ENCODE measurements around the gene SH3GLB2.
A peak's percentile ranks its signal among the peaks of the same experiment; 100 is the strongest.
"Not testable (repeated sequence)": the region's sequence is repeated elsewhere in the genome, so short reads cannot be mapped to it uniquely, and the experiment has no call there.

The SH3GLB2 gene

DNA sequence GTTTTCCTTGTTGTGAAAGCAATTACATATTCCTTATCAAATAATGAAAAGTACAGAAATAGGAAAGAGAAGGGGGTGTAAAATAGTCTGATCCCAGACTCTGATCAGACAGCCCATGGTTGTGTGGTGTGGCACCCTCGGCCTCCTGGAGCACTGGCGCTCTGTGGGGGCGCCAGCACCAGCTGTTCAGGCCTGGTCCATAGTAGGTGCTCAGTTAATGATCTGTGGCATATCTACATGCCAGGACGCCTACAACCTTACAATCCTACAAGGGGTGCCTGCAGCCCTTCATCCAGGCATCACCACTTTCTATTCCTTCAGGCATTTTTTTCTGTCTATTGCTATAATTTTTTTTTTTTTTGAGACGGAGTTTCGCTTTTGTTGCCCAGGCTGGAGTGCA is 24.9 kb upstream of the SH3GLB2 start:
- no peak for DNase-seq (ENCODE audit: low read depth)

DNA sequence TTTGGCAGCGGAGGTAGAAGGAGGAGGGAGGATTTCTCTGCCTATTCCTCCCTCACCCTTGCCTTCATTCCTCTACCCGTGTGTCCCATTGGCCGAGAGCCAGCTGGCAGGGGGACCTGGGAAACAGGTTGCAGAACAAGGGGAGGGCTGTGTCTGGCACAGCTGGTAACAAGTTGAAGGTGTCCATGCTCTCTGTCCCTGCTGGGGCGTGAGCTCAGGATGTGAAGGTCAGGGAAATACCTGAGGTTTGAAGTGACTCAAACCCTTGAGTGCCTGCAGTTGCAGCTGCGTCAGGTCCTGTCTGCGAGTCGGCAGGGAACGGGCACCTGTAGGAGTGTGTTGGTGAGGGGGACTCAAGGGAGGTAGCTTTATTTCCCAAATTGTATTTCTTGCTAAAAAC is 24.5 kb upstream of the SH3GLB2 start:
- no peak for DNase-seq (ENCODE audit: low read depth)

DNA sequence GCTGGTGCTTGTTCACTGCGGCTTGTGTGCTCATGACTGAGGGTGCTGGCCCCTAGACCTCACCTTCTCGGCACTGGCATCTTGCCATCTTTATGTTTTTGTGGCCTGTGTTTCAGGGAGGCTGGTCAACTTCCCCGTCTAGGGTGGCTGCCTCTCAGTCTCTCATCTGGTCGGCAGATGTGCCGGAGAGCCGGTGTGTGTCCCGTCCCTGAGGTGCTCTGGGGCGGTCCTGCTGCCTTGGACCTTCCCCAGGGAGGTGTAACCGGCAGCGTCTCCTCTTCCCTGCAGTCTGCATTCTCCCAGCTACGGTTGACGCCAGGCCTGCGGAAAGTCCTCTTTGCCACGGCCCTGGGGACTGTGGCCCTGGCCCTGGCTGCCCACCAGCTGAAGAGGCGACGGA is 13.9 kb upstream of the SH3GLB2 start:
- DNase-seq (ENCODE audit: low read depth), result no peak

DNA sequence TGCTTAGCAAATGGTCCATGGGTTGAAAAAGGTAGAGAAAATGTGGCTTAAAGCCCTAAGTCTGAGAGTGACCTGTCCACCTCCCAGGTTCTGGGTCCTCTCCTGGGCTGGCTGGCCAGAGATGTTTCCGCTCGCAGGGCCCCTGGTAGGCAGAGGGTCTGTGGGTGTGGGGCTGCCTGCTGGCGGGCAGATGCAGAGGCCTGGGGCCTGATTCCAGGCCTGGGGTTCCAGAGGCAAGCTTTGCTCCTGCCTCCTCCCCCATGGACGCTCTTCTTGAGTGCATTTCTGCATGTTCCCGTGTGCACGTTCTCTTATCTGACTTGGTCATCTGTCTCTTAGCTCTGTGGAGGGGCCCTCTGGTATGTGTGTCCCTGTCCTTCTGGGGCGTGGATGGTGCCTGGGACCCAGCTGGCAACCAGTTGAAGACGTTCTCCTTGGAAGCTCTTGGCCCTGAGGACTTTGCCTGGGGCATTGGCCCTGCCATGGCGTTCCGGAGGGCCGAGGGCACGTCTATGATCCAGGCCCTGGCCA is 12.0 kb upstream of the SH3GLB2 start:
- no peak for DNase-seq (ENCODE audit: low read depth)

DNA sequence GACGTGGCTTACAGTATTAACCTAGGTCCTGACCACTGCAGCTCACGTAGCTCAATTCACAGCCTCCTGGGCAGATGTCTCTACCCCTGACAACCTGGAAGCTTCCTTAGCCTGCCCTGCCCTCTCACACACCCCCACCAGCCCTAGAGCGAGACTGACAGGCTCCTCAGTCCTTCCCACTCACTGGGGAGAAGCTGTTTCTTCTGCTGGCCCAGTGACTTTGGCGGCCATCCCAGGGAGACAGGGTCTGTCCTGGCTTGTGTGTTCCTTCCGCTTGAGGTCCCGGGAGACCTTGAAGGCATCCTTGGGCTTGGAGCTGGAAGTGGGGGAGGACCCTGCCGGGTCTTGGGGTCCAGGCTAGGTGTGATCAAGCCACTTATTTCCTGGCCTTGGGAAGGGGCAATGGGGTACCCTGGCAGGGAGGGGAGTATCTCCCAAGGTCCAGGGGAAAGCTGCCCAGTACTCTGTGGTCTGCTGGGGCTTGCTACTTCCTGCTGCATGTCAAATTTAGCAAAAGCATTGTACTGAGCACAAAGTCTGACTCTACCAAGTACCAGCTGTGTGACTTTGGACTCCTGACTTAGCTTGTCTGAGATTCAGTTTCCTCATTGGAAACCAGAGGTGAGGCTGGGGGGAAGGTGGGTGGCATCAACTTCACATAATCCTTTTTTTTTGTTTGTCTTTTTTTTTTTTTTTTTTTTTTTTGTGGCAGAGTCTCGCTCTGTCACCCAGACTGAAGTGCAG is 10.2 kb upstream of the SH3GLB2 start:
- DNase-seq (ENCODE audit: low read depth), result no peak

DNA sequence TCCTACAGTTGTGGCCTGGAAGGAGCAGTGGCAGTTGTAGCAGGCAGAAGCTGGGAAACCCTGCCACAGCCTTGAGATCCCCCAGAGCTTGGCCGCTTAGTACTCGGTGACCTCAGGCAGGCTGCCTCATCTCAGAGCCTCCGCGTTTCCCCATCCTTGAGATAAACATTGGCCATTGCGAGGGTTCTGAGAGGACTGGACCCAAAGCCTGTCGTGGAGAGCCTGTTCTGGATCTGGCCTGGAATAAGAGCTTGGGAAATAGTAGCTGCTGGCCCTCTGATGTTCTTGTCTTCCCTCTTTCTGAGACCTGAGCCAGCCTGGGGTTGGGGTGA is 9.6 kb upstream of the SH3GLB2 start:
- DNase-seq (ENCODE audit: low read depth), result no peak

DNA sequence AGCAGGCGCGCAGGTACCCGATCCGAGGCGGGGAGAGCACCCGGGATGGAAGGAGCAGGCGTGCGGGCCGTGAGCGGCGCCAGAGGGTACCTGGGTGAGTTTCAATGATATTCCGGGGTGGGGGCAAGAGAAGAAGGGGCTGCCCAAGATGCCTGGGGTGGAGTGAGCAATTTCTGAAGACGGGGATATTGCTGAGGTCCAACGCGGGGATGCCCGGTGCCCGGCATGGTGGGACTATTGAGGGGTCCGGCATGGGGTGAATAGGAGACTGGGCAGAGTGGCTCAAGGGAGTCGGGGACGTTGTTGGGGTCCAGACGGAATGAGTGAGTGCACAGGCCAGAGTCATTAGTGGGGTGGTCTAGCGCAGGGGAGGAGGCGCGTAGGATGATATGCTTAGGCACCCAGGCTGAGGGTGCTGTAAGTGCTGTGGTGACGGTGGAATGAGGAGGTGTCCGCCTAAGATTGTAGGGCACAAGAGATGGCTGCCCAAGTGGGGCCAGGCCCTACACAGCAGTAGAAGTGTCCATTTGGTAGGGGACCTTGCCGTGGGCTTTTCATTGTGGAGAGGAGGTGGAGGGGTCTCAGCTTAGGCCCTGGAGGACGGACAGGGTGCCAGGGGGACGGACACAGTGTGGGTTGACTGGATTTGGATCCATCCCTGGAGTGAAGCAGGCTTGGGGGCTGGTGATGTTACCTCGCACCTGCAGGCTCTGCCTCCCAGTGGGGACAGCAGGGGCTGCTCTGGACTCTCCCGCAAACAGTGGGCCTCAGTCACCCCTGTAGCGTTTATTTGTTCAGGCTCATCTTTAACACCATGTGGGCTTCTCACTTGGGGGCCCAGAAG is 9.0 kb upstream of the SH3GLB2 start:
- DNase-seq (ENCODE audit: low read depth), result no peak

DNA sequence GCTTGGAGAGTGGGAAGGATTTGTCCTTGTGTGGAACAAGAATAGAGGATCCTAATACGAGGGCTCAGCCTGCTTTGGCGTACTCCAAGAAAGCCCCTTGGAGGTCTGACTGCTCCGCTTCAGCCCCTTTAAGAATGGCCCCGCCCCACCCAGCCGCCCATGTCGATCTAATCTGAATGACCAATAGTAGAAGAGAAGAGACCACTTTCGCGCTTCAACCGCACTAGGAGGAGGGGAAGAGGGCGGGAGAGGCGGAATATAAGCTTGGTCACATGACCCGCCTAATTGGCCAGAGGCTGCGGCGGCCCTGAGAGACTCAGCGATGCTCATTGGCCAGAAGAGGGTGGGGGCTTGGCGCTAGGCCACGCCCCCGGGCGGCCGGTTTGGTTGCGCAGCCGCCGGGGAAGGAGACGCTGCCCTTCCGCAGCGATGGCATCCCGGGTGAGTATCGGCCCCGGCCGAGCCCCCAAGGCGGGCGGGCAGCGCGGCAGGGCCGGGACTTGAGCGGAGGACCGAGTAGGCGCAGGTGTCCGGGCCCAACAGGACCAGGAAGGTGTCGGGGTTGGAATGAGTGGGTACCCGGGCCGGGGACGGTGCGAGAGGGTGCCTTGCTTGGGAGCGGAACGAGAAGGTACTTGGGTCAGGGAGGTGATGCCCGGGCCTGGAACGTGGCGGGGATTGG is 8.3 kb upstream of the SH3GLB2 start, which contains the start of gene MIGA2:
MIGA2 (plus strand) TSS at position 386 of the 682 bp plus-strand sequence. CDS start 3,969 bp downstream, outside the sequence.
- peak; percentile 86 for DNase-seq (ENCODE audit: low read depth)

DNA sequence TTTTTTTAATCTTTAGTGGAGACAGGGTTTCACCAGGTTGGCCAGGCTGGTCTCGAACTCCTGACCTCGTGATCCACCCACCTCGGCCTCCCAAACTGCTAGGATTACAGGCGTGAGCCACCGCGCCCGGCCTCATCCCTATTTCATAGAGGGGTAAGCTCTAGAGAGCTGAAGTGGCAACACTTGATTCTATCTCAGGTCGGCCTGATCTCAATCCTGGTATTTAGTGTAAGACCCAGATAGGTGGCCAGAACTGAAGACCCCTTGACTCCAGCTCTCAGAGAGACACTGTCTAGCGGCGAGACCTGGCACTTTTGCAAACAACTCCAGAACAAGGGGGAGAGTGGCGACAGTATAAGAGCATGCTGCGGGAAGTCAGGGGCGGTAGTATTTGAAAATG is 7.7 kb upstream of the SH3GLB2 start:
- not testable (repeated sequence) for DNase-seq (ENCODE audit: low read depth)

DNA sequence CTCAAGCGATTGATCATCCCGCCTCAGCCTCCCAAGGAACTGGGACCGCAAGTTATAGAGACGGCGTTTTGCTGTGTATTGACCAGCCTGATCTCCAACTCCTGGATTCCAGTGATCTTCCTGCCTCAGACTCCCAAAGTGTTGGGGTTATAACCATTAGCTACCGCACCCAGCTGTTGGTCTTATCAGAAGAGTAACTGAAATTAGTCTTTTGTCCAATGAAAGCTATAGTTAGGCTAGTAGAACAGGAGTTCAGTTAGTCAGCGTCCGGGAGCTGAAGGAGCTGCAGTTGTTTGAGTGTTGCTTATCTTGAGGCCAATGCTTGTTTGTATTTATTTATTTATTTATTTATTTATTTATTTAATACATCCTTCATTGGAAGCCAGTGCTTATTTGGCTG is 5.1 kb upstream of the SH3GLB2 start:
- no peak for DNase-seq (ENCODE audit: low read depth)

DNA sequence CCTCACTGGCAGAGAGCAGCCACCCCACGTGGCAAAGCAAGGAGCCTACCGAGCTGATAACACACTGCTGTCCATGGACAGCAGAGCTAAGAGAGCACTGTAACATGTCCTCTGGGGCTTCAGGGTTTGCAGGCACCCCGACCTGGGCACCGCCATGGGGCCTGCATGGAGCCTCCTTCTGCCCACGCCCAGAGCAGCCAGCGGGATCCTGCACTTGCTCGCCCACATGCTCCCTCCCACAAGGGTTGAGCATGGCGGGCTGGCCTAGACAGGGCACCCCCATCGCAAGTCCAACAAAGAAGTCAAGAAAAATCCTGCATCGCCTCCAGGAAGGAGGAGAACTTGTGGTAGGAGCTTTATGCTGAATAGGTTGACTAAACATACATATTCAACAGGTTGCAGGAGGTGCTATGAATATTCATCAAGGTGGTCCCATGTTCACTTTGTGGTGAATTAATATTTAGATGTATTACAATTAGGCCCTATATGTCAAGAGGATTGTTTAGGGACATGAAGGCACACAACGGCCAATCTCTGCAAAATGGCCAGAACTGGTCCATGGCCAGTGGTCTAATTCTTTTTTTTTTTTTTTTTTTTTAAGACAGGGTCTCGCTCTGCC is 4.5 kb upstream of the SH3GLB2 start:
- no peak for DNase-seq (ENCODE audit: low read depth)

DNA sequence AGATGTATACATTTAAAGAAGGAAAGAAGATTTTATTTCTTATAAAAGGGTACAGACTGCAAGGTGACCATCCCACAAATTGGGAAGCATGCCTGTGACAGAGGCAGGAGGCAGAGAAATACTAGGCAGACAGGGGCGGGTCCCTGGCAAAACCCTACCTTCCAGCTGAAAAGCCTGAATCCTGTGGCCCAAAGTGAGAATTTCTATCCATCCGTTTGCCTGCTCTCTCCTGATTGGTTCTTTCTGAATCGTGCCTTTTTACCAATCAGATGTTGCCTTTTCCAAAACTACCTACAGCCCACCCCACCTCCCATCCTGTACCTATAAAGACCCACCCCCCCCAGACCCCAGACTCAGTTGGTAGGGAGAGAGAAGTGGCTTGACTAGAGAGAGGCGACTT is 3.4 kb upstream of the SH3GLB2 start:
- no peak for DNase-seq (ENCODE audit: low read depth)

DNA sequence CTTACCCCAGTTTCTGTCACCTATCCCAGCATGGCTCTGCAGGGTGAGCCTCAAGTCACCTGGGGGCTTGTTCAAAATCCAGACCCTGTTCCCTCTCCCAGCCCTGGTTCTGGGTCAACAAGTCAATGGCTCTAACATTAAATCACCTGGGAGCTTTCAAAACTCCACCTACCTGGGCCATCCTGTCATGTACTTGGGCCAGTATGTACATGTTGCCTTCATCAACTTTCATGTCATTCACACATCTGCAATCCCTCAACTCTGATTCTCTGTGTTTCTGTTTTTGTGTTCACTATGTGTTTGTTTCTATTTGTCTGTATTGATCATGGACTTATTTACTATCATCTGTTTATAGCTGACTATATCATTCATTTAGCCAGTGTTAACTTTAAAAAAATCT is 2.1 kb upstream of the SH3GLB2 start:
- no peak for DNase-seq (ENCODE audit: low read depth)

DNA sequence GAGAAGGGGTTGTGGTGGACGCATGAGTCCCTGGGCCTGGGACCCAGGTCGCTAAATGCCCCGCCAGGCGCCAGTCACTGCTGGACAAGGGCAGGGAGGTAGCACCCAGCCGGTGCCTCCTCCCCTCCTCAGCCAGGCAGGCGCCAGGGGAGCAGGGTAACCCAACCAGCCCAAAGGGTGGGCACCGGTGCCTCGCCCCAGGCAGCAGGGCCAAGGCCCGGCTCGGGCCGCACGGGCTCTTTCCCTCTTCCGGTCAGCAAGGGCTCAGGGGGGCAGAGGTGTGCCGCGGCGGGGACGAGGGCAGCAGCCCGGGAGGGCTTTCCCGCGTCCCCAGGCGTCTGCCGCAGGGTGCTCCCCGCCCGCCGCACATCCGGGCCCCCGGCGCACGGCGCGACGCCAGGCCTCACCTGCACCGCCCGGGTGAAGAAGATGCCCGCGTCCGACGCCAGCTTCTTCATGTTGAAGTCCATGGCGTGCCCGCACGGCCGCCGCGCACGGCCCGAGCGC is 393 bp downstream of the SH3GLB2 start:
- DNase-seq (ENCODE audit: low read depth), result no peak

DNA sequence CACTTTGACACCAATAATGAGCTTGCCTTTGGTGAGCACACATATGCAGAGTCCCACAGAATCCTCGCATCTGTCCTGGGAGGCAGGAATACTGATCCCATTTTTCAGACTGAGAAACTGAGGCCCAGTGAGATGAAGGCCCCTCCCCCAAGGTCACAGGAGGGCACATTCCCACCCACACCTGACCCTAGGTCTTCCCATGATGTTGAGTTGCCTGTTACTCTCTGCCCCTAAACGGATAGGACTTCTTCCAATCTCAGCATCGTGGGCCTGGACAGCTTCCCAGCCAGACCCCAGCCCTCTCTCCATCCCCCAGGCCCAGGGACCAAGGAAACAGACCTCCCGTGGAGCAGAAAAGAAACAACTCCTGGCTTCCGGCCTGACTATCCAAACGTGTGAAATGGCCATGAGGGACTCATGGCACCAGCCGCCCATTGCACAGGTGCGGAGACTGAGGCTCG is 877 bp downstream of the SH3GLB2 start:
- DNase-seq (ENCODE audit: low read depth), result no peak

DNA sequence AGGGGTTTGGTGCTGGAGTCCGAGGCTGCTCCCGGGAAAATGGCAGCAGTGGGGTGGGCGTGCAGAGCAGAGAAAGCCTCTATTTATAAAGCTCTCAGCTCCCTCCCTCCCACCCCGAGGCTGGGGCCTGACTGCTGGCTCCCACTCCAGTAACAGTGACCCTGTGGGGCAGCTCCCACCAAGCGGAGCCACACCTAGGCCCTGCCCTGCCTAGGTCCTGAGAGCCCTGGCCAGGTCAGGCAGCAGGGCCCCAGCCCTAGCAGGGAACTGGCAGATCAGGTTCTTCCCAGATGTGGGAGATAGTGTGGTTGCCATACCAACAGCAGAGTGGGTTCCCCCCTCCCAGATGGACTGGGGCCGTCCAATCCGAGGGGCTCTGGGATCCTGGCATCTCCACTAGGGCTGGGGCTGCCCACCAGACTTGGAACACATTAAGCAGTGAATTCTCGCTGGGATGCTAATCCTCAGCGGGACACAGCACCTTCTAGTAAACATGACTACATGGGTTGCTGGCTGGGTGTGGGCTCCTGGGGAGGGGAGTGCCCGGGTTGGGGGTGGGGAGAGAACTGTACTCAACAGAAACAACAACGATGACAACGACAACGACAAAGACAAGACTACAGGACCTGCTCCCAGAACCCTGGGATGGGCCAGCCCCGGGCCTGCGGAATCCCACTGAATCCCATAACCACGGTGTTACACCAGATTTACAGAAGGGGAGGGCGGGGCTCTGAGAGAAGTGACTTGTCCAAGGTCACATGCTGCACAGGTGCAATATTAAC is 1.5 kb downstream of the SH3GLB2 start:
- no peak for DNase-seq (ENCODE audit: low read depth)

DNA sequence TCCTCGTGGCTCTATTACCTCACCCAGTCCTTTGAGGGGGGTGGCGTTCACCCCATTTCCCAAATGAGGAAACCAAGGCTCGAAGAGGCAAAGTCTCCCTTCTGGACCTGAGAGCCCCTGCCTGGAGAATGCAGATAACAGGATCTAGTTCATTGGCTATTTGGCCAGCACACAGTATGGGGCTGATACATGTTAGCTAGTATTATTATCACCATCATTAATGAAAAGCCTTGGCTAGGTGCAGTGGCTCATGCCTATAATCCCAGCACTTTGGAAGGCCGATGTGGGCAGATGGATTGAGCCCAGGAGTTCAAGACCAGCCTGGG is 4.3 kb downstream of the SH3GLB2 start:
- no peak for DNase-seq (ENCODE audit: low read depth)

DNA sequence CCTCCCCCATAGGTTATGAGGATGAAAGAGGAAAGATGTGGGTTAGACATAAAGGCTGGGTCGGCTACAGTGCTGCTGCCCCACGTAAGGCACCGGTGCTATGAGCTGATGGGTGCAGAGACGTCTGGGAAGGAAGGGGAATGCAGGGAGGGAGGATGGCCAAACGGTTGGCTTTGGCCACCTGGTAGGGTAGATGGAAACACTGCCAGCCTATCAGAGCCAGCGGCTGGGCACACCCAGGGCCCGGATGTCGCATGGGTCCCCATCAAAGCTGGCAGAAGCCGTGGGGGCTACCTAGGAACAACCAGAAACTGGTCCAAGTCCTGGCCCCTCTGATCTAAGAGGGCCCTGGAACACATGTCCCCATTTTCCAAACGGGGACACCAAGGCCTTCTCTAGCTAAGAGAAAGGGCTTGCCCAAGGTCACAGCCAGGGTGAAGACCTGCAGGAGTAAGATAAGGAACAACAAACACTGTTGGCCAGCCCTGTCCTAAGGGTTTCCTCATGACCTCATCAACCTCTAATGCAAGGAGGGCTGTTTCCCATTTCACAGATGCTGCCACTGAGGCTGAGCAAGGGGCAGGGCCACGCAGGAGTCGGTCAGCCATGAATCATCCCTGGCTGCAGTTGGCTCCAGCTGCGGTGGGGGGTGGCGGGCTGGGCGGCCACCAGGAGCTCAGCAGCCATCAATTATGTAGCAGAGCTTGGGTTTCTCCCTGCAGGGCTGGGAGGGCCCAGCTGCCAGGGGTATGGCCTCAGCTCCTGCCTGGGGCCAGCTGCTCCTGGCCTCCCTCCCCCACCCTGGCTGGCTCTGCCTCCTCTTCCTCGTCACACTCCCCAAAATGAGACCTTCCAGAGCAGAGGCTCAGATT is 4.9 kb downstream of the SH3GLB2 start:
- DNase-seq (ENCODE audit: low read depth), result no peak

DNA sequence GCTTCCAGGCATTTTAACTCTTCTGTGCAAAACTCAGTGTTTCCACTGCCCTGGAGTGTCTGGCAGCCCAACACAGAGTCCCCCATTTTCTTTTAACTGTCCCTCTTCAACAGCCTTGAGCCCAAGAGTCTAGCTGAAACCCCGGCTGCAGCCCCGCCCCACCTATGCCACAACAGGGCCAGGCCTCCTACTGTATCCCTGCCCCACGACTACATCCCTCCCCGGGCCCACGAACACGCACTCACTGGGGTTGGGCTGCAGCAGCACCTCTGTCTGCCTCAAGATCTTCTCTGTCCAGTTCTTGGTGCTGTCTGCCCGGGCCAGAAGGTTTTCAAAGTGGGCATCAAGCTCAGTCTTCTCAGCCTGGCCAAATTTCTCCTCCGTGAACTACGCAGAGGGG is 6.1 kb downstream of the SH3GLB2 start:
- DNase-seq (ENCODE audit: low read depth), result no peak

DNA sequence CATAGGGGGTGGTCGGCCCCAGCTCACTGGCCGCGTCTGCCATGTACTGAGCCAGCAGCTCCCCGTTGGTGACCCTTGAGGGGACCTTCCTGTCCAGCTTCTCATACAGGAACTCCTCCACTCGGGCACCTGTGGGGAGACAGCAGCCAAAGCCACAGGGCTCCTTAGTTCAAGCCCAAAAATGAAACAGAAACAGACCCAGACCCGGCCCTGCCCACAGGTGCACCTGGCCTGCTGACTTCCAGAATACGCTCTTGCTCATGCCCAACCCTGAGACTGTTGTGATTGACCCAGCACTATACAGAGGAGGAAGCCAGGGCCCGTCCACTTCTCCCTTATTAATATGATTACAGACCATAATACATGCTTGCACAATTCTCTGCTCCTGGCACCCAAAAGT is 7.0 kb downstream of the SH3GLB2 start:
- no peak for DNase-seq (ENCODE audit: low read depth)

Data from activated T-helper 9 cell treated with anti-CD3 and anti-CD28 coated beads, Interleukin-2, amount 50 U/mL, for 16 hours (primary cell).